DMS53 (cell line): Measurements from ENCODE around the gene ABCC9.
"Not testable (repeated sequence)": the region's sequence is repeated elsewhere in the genome, so short reads cannot be mapped to it uniquely, and the experiment has no call there.

Source experiments
- DNase-seq: peaks from one replicate; lab custom pipeline; 2025; lab: John Stamatoyannopoulos, UW

Gene ABCC9

GRCh38 chr12:21815306-21816062, 125.7 kb downstream of the ABCC9 start:
- DNase-seq: no peak

- no peak for DNase-seq
These were observed 126.4 kb downstream of the ABCC9 start for GRCh38 chr12:21814814-21815213.

- no peak for DNase-seq
These were observed 126.9 kb downstream of the ABCC9 start for GRCh38 chr12:21814327-21814726.

- DNase-seq: no peak
These were observed 127.5 kb downstream of the ABCC9 start for GRCh38 chr12:21813751-21814150.

- DNase-seq: no peak
These were observed 128.1 kb downstream of the ABCC9 start for GRCh38 chr12:21813125-21813524.

- not testable (repeated sequence) for DNase-seq
These were observed 128.9 kb downstream of the ABCC9 start for GRCh38 chr12:21812340-21812739.

GRCh38 chr12:21809100-21809499, 132.1 kb downstream of the ABCC9 start:
- DNase-seq: no peak

GRCh38 chr12:21806255-21806654, 135.0 kb downstream of the ABCC9 start:
- no peak for DNase-seq

GRCh38 chr12:21801522-21802288, 139.5 kb downstream of the ABCC9 start:
- peak; percentile 94 for DNase-seq

- DNase-seq: peak; percentile 55
These were observed 141.2 kb downstream of the ABCC9 start for GRCh38 chr12:21800011-21800410.

GRCh38 chr12:21797539-21797938, 143.7 kb downstream of the ABCC9 start:
- DNase-seq: no peak

- no peak for DNase-seq
These were observed 145.4 kb downstream of the ABCC9 start for GRCh38 chr12:21795648-21796328.

GRCh38 chr12:21794807-21795595, 146.2 kb downstream of the ABCC9 start:
- DNase-seq: not testable (repeated sequence)

GRCh38 chr12:21789687-21790086, 151.5 kb downstream of the ABCC9 start:
- not testable (repeated sequence) for DNase-seq

GRCh38 chr12:21788089-21788983, 152.9 kb downstream of the ABCC9 start:
- no peak for DNase-seq

GRCh38 chr12:21786041-21786531, 155.1 kb downstream of the ABCC9 start:
- no peak for DNase-seq

GRCh38 chr12:21782723-21783122, 158.5 kb downstream of the ABCC9 start:
- DNase-seq: not testable (repeated sequence)

GRCh38 chr12:21780786-21781185, 160.4 kb downstream of the ABCC9 start:
- no peak for DNase-seq

GRCh38 chr12:21776175-21776574, 165.1 kb downstream of the ABCC9 start:
- no peak for DNase-seq

- no peak for DNase-seq
These were observed 165.9 kb downstream of the ABCC9 start for GRCh38 chr12:21775133-21775820.
